B cell (primary cell): Measurements from ENCODE around the gene TYROBP. TPM values are rescaled to one million over a fixed set of nuclear protein-coding genes. Genes with fewer than 3 reads are reported as not detected.

ENCODE experiments used
- ATAC-seq: fragments of 200-7000 bp; cut with Tn5 transposase; one replicate; pipeline ENCODE4 v1.10.0; 2021; ENCODE audit warnings: low read depth, mild to moderate bottlenecking, moderate number of reproducible peaks, moderate library complexity
- CTCF ChIA-PET: fragments of 350-600 bp; sonication (Branson Sonifier 250); formaldehyde crosslinking; loops from one replicate; lab custom pipeline; 2021; ENCODE audit warnings: antibody characterized with exemption, inconsistent platforms; lab: Charles Lee
- POLR2A ChIA-PET: fragments of 350-600 bp; sonication (Branson Sonifier 250); formaldehyde crosslinking; loops from one replicate; lab custom pipeline; 2021; ENCODE audit warnings: antibody characterized with exemption; lab: Charles Lee
- DNase-seq: peaks from one replicate; pipeline ENCODE4 v3.0.0; 2013
- H2AFZ ChIP-seq: 2 replicates; pipeline ENCODE4 v1.6.1; 2012; ENCODE audit warnings: mild to moderate bottlenecking, low read depth, low read length; ENCODE audit not compliant: insufficient read depth, poor library complexity, severe bottlenecking
- H3K27ac ChIP-seq, 2 donors: 1 replicate in 1 of 2; 2 replicates in 1 of 2; pipeline ENCODE4 v1.5.1; 2012 to 2013; ENCODE audit warnings: low read length in 2 of 2, mild to moderate bottlenecking in 2 of 2, moderate library complexity in 1 of 2
- H3K27me3 ChIP-seq, 4 experiments: fragments of 200-600 bp in 1 of 4; sonication (generic) in 1 of 4; replicated peaks in 1 of 4; 1 replicate in 2 of 4; 2 replicates in 2 of 4; pipeline versions ENCODE4 v1.6.1 to v1.7.0; 2013 to 2016; ENCODE audit warnings: low read length in 3 of 4, mild to moderate bottlenecking in 2 of 4, mixed read lengths in 1 of 4, moderate library complexity in 1 of 4; ENCODE audit not compliant: insufficient read depth in 4 of 4, control insufficient read depth in 3 of 4; ENCODE audit errors: control extremely low read depth in 1 of 4
- H3K36me3 ChIP-seq, 2 experiments: replicated peaks in 1 of 2; 1 replicate in 1 of 2; 2 replicates in 1 of 2; pipeline versions ENCODE4 v1.6.1 to v1.7.1; 2013; ENCODE audit warnings: low read length in 1 of 2; ENCODE audit not compliant: insufficient read depth in 2 of 2, control insufficient read depth in 1 of 2; ENCODE audit errors: control extremely low read depth in 1 of 2, extremely low read depth in 1 of 2
- H3K4me1 ChIP-seq, 2 donors: fragments of 200-600 bp in 1 of 2; sonication (generic) in 1 of 2; 1 replicate in 1 of 2; 2 replicates in 1 of 2; pipeline versions ENCODE4 v1.5.1 to v1.6.1; 2013 to 2017; ENCODE audit warnings: low read length in 2 of 2; ENCODE audit not compliant: control insufficient read depth in 2 of 2, insufficient read depth in 2 of 2
- H3K4me2 ChIP-seq: replicated peaks from 2 replicates; pipeline ENCODE3; 2012; ENCODE audit warnings: mild to moderate bottlenecking, low read depth, low read length; ENCODE audit not compliant: poor library complexity, severe bottlenecking
- H3K4me3 ChIP-seq, 5 experiments: fragments of 200-600 bp in 1 of 5; sonication (generic) in 1 of 5; 1 replicate in 3 of 5; 2 replicates in 2 of 5; pipeline versions ENCODE4 v1.5.1 to v1.7.0; 2011 to 2016; ENCODE audit warnings: low read length in 4 of 5, mild to moderate bottlenecking in 4 of 5, low read depth in 2 of 5, control low read depth in 1 of 5, moderate library complexity in 1 of 5; ENCODE audit not compliant: insufficient read depth in 1 of 5; ENCODE audit errors: control extremely low read depth in 1 of 5, extremely low read depth in 1 of 5
- H3K79me2 ChIP-seq: fragments of 200-600 bp; sonication (generic); one replicate; pipeline ENCODE4 v1.6.0; 2016; ENCODE audit warnings: low read length; ENCODE audit not compliant: control insufficient read depth, insufficient read depth
- H3K9ac ChIP-seq: fragments of 200-600 bp; sonication (generic); 2 replicates; pipeline ENCODE4 v1.6.1; 2017; ENCODE audit warnings: mild to moderate bottlenecking, low read length, moderate library complexity
- H3K9me3 ChIP-seq, 3 donors: one replicate each; pipeline versions ENCODE4 v1.6.1 to v1.7.1; 2013; ENCODE audit warnings: low read length in 2 of 3; ENCODE audit not compliant: control insufficient read depth in 2 of 3, insufficient read depth in 1 of 3; ENCODE audit errors: control extremely low read depth in 1 of 3
- H4K20me1 ChIP-seq: 2 replicates; pipeline ENCODE4 v1.6.0; 2012; ENCODE audit warnings: mild to moderate bottlenecking, low read length; ENCODE audit not compliant: insufficient read depth, control insufficient read depth, poor library complexity, severe bottlenecking
- H3K27ac Mint-ChIP-seq: one replicate; pipeline ENCODE4 v1.8.0; 2021; ENCODE audit warnings: mixed read lengths
- H3K27me3 Mint-ChIP-seq: one replicate; pipeline ENCODE4 v1.8.0; 2021; ENCODE audit warnings: mixed read lengths
- H3K4me1 Mint-ChIP-seq: one replicate; pipeline ENCODE4 v1.8.0; 2021; ENCODE audit warnings: mixed read lengths
- H3K4me3 Mint-ChIP-seq: one replicate; pipeline ENCODE4 v1.8.0; 2021; ENCODE audit warnings: mixed read lengths
- H3K9me3 Mint-ChIP-seq: one replicate; pipeline ENCODE4 v1.8.0; 2022; ENCODE audit warnings: mixed read lengths; ENCODE audit not compliant: insufficient read depth
- EZH2 ChIP-seq: IDR thresholded peaks from 2 replicates; pipeline ENCODE4 v1.6.1; 2012; ENCODE audit warnings: borderline replicate concordance, low read depth, mild to moderate bottlenecking, moderate library complexity, low read length; ENCODE audit not compliant: insufficient read depth, poor library complexity, severe bottlenecking
- WGBS: methylation state at CpG from one replicate; pipeline ENCODE4 v1.1.5; 2013; ENCODE audit warnings: missing lambda C conversion rate; ENCODE audit not compliant: insufficient coverage; 5-methylcytosine and 5-hydroxymethylcytosine counted together
- intact Hi-C: fragments of 100-400 bp; cut with micrococcal nuclease; formaldehyde crosslinking; loops from one replicate; pipeline ENCODE4 v1.10.0; 2022
- polyA plus RNA-seq: library from polyadenylated mRNA; depleted of rRNA; stranded (reverse); fragments of >200 nt; gene quantifications from 2 replicates; pipeline ENCODE4 v1.2.3, GENCODE V29; 2012
- total RNA-seq, 2 donors: library from RNA; stranded (reverse); fragments of 120-200 nt in 1 of 2; gene quantifications; 1 replicate in 1 of 2; 2 replicates in 1 of 2; pipeline versions ENCODE4 v1.2.3 to v1.2.4, GENCODE V29; 2013 to 2022
- TF ChIP-seq, protein P1 (sequence below): fragments of 200-600 bp; IDR thresholded peaks from one replicate; pipeline ENCODE4 v1.8.0; 2022; ENCODE audit warnings: antibody characterized with exemption, mild to moderate bottlenecking

Gene TYROBP
- total and polyA plus RNA-seq, 2 donors (not counting 1 experiment from before 2014, with no cell fraction given): 2.7 to 25.6 TPM

GRCh38 chr19:35946203-35946602, 38.1 kb upstream of the TYROBP start:
- no peak for DNase-seq
- Histone ChIP-seq H2AFZ (no peak overlapping the region), H3K9ac (no peak overlapping the region), H3K4me2 (no peak overlapping the region), H3K9me3 (no peaks in the 10 kb centered on the region), H3K27me3 (no peaks in the 10 kb centered on the region), H3K4me1 (peaks cover 0 to 6% of the 10 kb centered on the region in 2 donors), H3K4me3 (no peak overlapping the region), H3K27ac (no peak overlapping the region), H3K36me3 (no peaks in the 10 kb centered on the region), H3K79me2 (no peaks in the 10 kb centered on the region), H4K20me1 (no peaks in the 10 kb centered on the region)
- H3K27ac Mint-ChIP-seq: no peak overlapping the region
- ChIA-PET CTCF (interaction anchor here (0.9 kb wide), 1 partner anchor 182 kb away, joined by 7 read pairs; no protein-coding TSS in a partner anchor), POLR2A (no interaction called here)
- TF ChIP-seq, protein P1, sequence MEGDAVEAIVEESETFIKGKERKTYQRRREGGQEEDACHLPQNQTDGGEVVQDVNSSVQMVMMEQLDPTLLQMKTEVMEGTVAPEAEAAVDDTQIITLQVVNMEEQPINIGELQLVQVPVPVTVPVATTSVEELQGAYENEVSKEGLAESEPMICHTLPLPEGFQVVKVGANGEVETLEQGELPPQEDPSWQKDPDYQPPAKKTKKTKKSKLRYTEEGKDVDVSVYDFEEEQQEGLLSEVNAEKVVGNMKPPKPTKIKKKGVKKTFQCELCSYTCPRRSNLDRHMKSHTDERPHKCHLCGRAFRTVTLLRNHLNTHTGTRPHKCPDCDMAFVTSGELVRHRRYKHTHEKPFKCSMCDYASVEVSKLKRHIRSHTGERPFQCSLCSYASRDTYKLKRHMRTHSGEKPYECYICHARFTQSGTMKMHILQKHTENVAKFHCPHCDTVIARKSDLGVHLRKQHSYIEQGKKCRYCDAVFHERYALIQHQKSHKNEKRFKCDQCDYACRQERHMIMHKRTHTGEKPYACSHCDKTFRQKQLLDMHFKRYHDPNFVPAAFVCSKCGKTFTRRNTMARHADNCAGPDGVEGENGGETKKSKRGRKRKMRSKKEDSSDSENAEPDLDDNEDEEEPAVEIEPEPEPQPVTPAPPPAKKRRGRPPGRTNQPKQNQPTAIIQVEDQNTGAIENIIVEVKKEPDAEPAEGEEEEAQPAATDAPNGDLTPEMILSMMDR: no peak
- TF ChIP-seq EZH2: no peak
- ATAC-seq: no peak
- H3K4me3 Mint-ChIP-seq: no peak overlapping the region
- WGBS: 100% methylated on average over 1 of the region's 4 CpGs
- H3K27me3 Mint-ChIP-seq: peaks cover 7% of the 10 kb centered on the region
- no peaks in the 10 kb centered on the region for H3K4me1 Mint-ChIP-seq
- no peaks in the 10 kb centered on the region for H3K9me3 Mint-ChIP-seq
- intact Hi-C loops: no loop called here

GRCh38 chr19:35945121-35945790, 37.2 kb upstream of the TYROBP start:
- H3K27me3 Mint-ChIP-seq: peaks cover 7% of the 10 kb centered on the region
- Histone ChIP-seq H4K20me1 (no peaks in the 10 kb centered on the region), H2AFZ (no peak overlapping the region), H3K79me2 (no peaks in the 10 kb centered on the region), H3K27ac (no peak overlapping the region), H3K9ac (no peak overlapping the region), H3K36me3 (no peaks in the 10 kb centered on the region), H3K27me3 (no peaks in the 10 kb centered on the region), H3K4me1 (peaks cover 0 to 6% of the 10 kb centered on the region in 2 donors), H3K9me3 (no peaks in the 10 kb centered on the region), H3K4me2 (no peak overlapping the region), H3K4me3 (no peak overlapping the region)
- no peak for ATAC-seq
- ChIA-PET POLR2A (interaction anchor here (1.8 kb wide), 1 partner anchor 14 kb away, joined by 3 read pairs; no protein-coding TSS in a partner anchor), CTCF (no interaction called here)
- no peak overlapping the region for H3K4me3 Mint-ChIP-seq
- TF ChIP-seq EZH2: no peak
- TF ChIP-seq, protein P1: no peak
- intact Hi-C loops: no loop called here
- 93% methylated on average over 8 of the region's 11 CpGs for WGBS
- no peaks in the 10 kb centered on the region for H3K9me3 Mint-ChIP-seq
- no peak for DNase-seq
- no peak overlapping the region for H3K27ac Mint-ChIP-seq
- no peaks in the 10 kb centered on the region for H3K4me1 Mint-ChIP-seq
